IMR-90 (cell line): ENCODE data around the gene HYCC1. TPM values are rescaled to one million over a fixed set of nuclear protein-coding genes. Genes with fewer than 3 reads are reported as not detected.

Experiments
- ATAC-seq: fragments of 200-7000 bp; cut with Tn5 transposase; 2 replicates; pipeline ENCODE4 v1.9.1; 2020; ENCODE audit warnings: low read depth, mild to moderate bottlenecking, moderate library complexity
- BruUV-seq: library from RNA; stranded (reverse); fragments of 400-500 nt; replicated peaks from 2 replicates; lab custom pipeline; 2021; lab: Mats Ljungman, UMichigan
- CTCF ChIA-PET: fragments of 300-600 bp; formaldehyde crosslinking; extraction: SDS; loops from one replicate; lab custom pipeline; 2021; ENCODE audit warnings: antibody characterized with exemption; lab: Yijun Ruan, JAX
- POLR2A ChIA-PET: fragments of 300-600 bp; sonication (Branson Sonifier 250); formaldehyde crosslinking; loops from one replicate; lab custom pipeline; 2022; ENCODE audit warnings: antibody characterized with exemption; ENCODE audit not compliant: unreplicated experiment; lab: Charles Lee
- DNase-seq: peaks from one replicate; pipeline ENCODE4 v3.0.0; 2013
- H2AFZ ChIP-seq: replicated peaks from 2 replicates; pipeline ENCODE3; 2013; ENCODE audit warnings: low read length, mild to moderate bottlenecking; ENCODE audit not compliant: poor library complexity
- H2AK5ac ChIP-seq: 2 replicates; pipeline ENCODE4 v1.6.1; 2013; ENCODE audit warnings: low read depth, low read length, inconsistent platforms
- H2AK9ac ChIP-seq: replicated peaks from 2 replicates; pipeline ENCODE3; 2013; ENCODE audit warnings: mild to moderate bottlenecking, low read depth, low read length, moderate library complexity; ENCODE audit not compliant: poor library complexity
- H2BK120ac ChIP-seq: 2 replicates; pipeline ENCODE4 v1.6.1; 2013; ENCODE audit warnings: low read depth, low read length, inconsistent platforms
- H2BK15ac ChIP-seq: 3 replicates; pipeline ENCODE4 v1.6.1; 2013; ENCODE audit warnings: low read depth, low read length, inconsistent platforms
- H2BK20ac ChIP-seq: 2 replicates; pipeline ENCODE4 v1.6.1; 2013; ENCODE audit warnings: low read depth, mild to moderate bottlenecking, inconsistent platforms, low read length, moderate library complexity
- H2BK5ac ChIP-seq: 2 replicates; pipeline ENCODE4 v1.6.1; 2013; ENCODE audit warnings: mild to moderate bottlenecking, low read depth, low read length, inconsistent platforms; ENCODE audit not compliant: poor library complexity, severe bottlenecking
- H3K14ac ChIP-seq: replicated peaks from 2 replicates; pipeline ENCODE4 v1.6.1; 2013; ENCODE audit warnings: low read depth, low read length, inconsistent platforms
- H3K18ac ChIP-seq: 2 replicates; pipeline ENCODE4 v1.6.1; 2013; ENCODE audit warnings: low read depth, low read length, control low read depth
- H3K23ac ChIP-seq: 2 replicates; pipeline ENCODE4 v1.6.1; 2013; ENCODE audit warnings: low read depth, low read length, inconsistent platforms
- H3K27ac ChIP-seq: 2 replicates; pipeline ENCODE4 v1.5.1; 2013; ENCODE audit warnings: mild to moderate bottlenecking, control low read depth, low read length; ENCODE audit not compliant: insufficient read depth
- H3K27me3 ChIP-seq: 2 replicates; pipeline ENCODE4 v1.6.1; 2013; ENCODE audit warnings: low read length; ENCODE audit not compliant: control insufficient read depth, insufficient read depth
- H3K36me3 ChIP-seq: 2 replicates; pipeline ENCODE4 v1.6.1; 2013; ENCODE audit warnings: low read length, mixed read lengths; ENCODE audit not compliant: control insufficient read depth, insufficient read depth
- H3K4ac ChIP-seq: 2 replicates; pipeline ENCODE4 v1.6.1; 2013; ENCODE audit warnings: low read depth, low read length, inconsistent platforms
- H3K4me1 ChIP-seq: 2 replicates; pipeline ENCODE4 v1.6.1; 2013; ENCODE audit warnings: low read length, mixed read lengths; ENCODE audit not compliant: control insufficient read depth, insufficient read depth
- H3K4me2 ChIP-seq: 2 replicates; pipeline ENCODE4 v1.6.1; 2013; ENCODE audit warnings: low read depth, mild to moderate bottlenecking, control low read depth, low read length, moderate library complexity
- H3K4me3 ChIP-seq: 2 replicates; pipeline ENCODE4 v1.5.1; 2013; ENCODE audit warnings: low read depth, mild to moderate bottlenecking, control low read depth, low read length, moderate library complexity; ENCODE audit not compliant: insufficient read depth
- H3K56ac ChIP-seq: 2 replicates; pipeline ENCODE4 v1.6.1; 2013; ENCODE audit warnings: low read length, inconsistent platforms; ENCODE audit not compliant: insufficient read depth; ENCODE audit errors: extremely low read depth
- H3K79me1 ChIP-seq, 2 experiments: 2 replicates each; pipeline ENCODE4 v1.6.1; 2013; ENCODE audit warnings: low read length in 2 of 2, inconsistent platforms in 1 of 2, low read depth in 1 of 2
- H3K9ac ChIP-seq: 2 replicates; pipeline ENCODE4 v1.6.1; 2013; ENCODE audit warnings: low read depth, low read length, control low read depth
- H3K9me1 ChIP-seq: 2 replicates; pipeline ENCODE4 v1.6.1; 2013; ENCODE audit warnings: low read length, inconsistent platforms; ENCODE audit not compliant: insufficient read depth
- H3K9me3 ChIP-seq: 2 replicates; pipeline ENCODE4 v1.6.1; 2013; ENCODE audit warnings: low read length; ENCODE audit not compliant: control insufficient read depth, insufficient read depth
- H4K20me1 ChIP-seq: 2 replicates; pipeline ENCODE4 v1.6.1; 2013; ENCODE audit warnings: low read length, inconsistent platforms; ENCODE audit not compliant: insufficient read depth
- H4K5ac ChIP-seq: 2 replicates; pipeline ENCODE4 v1.6.1; 2013; ENCODE audit warnings: mild to moderate bottlenecking, low read depth, low read length, control low read depth
- H4K8ac ChIP-seq, 2 experiments: 2 replicates each; pipeline ENCODE4 v1.6.1; 2013; ENCODE audit warnings: low read depth in 2 of 2, low read length in 2 of 2, control low read depth in 1 of 2, inconsistent platforms in 1 of 2
- H4K91ac ChIP-seq: 2 replicates; pipeline ENCODE4 v1.6.1; 2013; ENCODE audit warnings: low read depth, low read length, inconsistent platforms; ENCODE audit not compliant: insufficient read depth
- BHLHE40 ChIP-seq: fragments of 150-350 bp; IDR thresholded peaks from 2 replicates; pipeline ENCODE4 v1.6.1; 2016; ENCODE audit warnings: mild to moderate bottlenecking, low read depth, low read length
- CEBPB ChIP-seq: IDR thresholded peaks from 2 replicates; pipeline ENCODE4 v1.6.1; 2012; ENCODE audit warnings: low read depth, low read length, improper control_type of control experiment
- CHD1 ChIP-seq: IDR thresholded peaks from 2 replicates; pipeline ENCODE4 v1.6.1; 2012; ENCODE audit warnings: low read depth, low read length, improper control_type of control experiment
- CTCF ChIP-seq: conservative IDR thresholded peaks from 2 replicates; pipeline ENCODE4 v1.5.1; 2012; ENCODE audit warnings: mild to moderate bottlenecking, low read depth, low read length, improper control_type of control experiment
- ELK1 ChIP-seq: fragments of 150-350 bp; IDR thresholded peaks from 2 replicates; pipeline ENCODE4 v1.6.1; 2016; ENCODE audit warnings: low read depth, mild to moderate bottlenecking, low read length, moderate library complexity, borderline replicate concordance
- FOS ChIP-seq: fragments of 150-350 bp; IDR thresholded peaks from 2 replicates; pipeline ENCODE4 v1.6.1; 2016; ENCODE audit warnings: low read depth, low read length
- MAFK ChIP-seq: IDR thresholded peaks from 2 replicates; pipeline ENCODE4 v1.6.1; 2012; ENCODE audit warnings: low read depth, low read length, improper control_type of control experiment
- MAZ ChIP-seq: IDR thresholded peaks from 2 replicates; pipeline ENCODE4 v1.6.1; 2012; ENCODE audit warnings: low read depth, mild to moderate bottlenecking, low read length, improper control_type of control experiment, moderate library complexity, borderline replicate concordance
- MXI1 ChIP-seq: IDR thresholded peaks from 2 replicates; pipeline ENCODE4 v1.6.1; 2012; ENCODE audit warnings: low read depth, mild to moderate bottlenecking, low read length, moderate library complexity, borderline replicate concordance
- NFE2L2 ChIP-seq: fragments of 150-350 bp; IDR thresholded peaks from 2 replicates; pipeline ENCODE4 v1.6.1; 2016; ENCODE audit warnings: low read depth, mild to moderate bottlenecking, low read length
- POLR2A ChIP-seq: IDR thresholded peaks from 2 replicates; pipeline ENCODE4 v1.6.1; 2012; ENCODE audit warnings: mild to moderate bottlenecking, low read depth, low read length
- RAD21 ChIP-seq: IDR thresholded peaks from 2 replicates; pipeline ENCODE4 v1.6.1; 2012; ENCODE audit warnings: low read length, improper control_type of control experiment
- RCOR1 ChIP-seq: IDR thresholded peaks from 2 replicates; pipeline ENCODE4 v1.6.1; 2012; ENCODE audit warnings: mild to moderate bottlenecking, low read length, improper control_type of control experiment; ENCODE audit not compliant: insufficient replicate concordance
- RFX5 ChIP-seq: IDR thresholded peaks from 2 replicates; pipeline ENCODE4 v1.8.0; 2012; ENCODE audit warnings: low read depth, mild to moderate bottlenecking, low read length, moderate library complexity
- SMC3 ChIP-seq: fragments of 150-350 bp; IDR thresholded peaks from 2 replicates; pipeline ENCODE4 v1.6.1; 2016; ENCODE audit warnings: low read depth, mild to moderate bottlenecking, antibody characterized with exemption, low read length, moderate library complexity
- USF2 ChIP-seq: fragments of 150-350 bp; IDR thresholded peaks from 2 replicates; pipeline ENCODE4 v1.6.1; 2017; ENCODE audit warnings: mild to moderate bottlenecking, antibody characterized with exemption, low read length, low read depth
- WGBS, 2 experiments: methylation state at CpG; one replicate each; pipeline versions ENCODE4 v1.1.5 to v1.1.7; 2013; ENCODE audit warnings: missing lambda C conversion rate in 2 of 2; ENCODE audit not compliant: insufficient read length in 1 of 2; ENCODE audit errors: extremely low coverage in 2 of 2; 5-methylcytosine and 5-hydroxymethylcytosine counted together
- dilution Hi-C: fragments of 300-500 bp; cut with HindIII; formaldehyde crosslinking; loops from one replicate; pipeline ENCODE4 v1.14.3; 2018; ENCODE audit warnings: low sequenced_read_pairs; ENCODE audit not compliant: unreplicated experiment
- in situ Hi-C: fragments of 300-500 bp; cut with MboI; formaldehyde crosslinking; loops from 3 replicates; pipeline ENCODE4 v1.14.3; 2019; ENCODE audit warnings: low sequenced_read_pairs, inconsistent platforms, mixed read lengths
- intact Hi-C: fragments of 100-400 bp; cut with micrococcal nuclease; formaldehyde crosslinking; loops from 2 replicates; pipeline ENCODE4 v1.10.0; 2022
- polyA plus RNA-seq, 3 experiments: library from polyadenylated mRNA; depleted of rRNA; stranded (reverse); fragments of >200 nt; gene quantifications; 2 replicates each; pipeline ENCODE4 v1.2.3, GENCODE V29; 2012; ENCODE audit warnings: low replicate concordance in 1 of 3
- total RNA-seq: library from RNA; depleted of rRNA; stranded (reverse); fragments of >200 nt; gene quantifications from 2 replicates; pipeline ENCODE4 v1.2.3, GENCODE V29; 2012

HYCC1 gene
- total and polyA plus RNA-seq, 2 of the 4 experiments (the other 2 are of a cell fraction): 44.1 to 78.3 TPM

- H3K18ac ChIP-seq: no peak overlapping the region
- no peak overlapping the region; the same call in 1 of the 2 replicates for H2BK20ac ChIP-seq
- no peak overlapping the region for H4K5ac ChIP-seq
- 0 out of 2 replicates have a peak overlapping the region, but pooled peaks have one; percentile 38 for H3K23ac ChIP-seq
- peaks cover 42% of the 10 kb centered on the region for H4K20me1 ChIP-seq
- POLR2A ChIA-PET: no interaction called here
- no peak overlapping the region for H2BK15ac ChIP-seq
- dilution Hi-C loops: no loop called here
- H3K36me3 ChIP-seq: no peaks in the 10 kb centered on the region
- peaks cover 17 to 76% of the 10 kb centered on the region in 2 experiments; a peak in 2 of 4 replicates for H3K79me1 ChIP-seq
- H3K4me2 ChIP-seq: no peak overlapping the region
- no peak overlapping the region for H3K56ac ChIP-seq
- H3K4ac ChIP-seq: no peak overlapping the region
- ATAC-seq (no peak), DNase-seq (no peak)
- H3K4me3 ChIP-seq: no peak overlapping the region
- peaks cover 12% of the 10 kb centered on the region for H3K4me1 ChIP-seq
- H3K9ac ChIP-seq: no peak overlapping the region
- 46% methylated on average over 2 of the region's 2 CpGs; no CpG with 5 or more reads in 1 of the 2 experiments for WGBS, 2 experiments
- H2AK9ac ChIP-seq: no peak overlapping the region
- H2BK120ac ChIP-seq: no peak overlapping the region
- H3K9me3 ChIP-seq: no peaks in the 10 kb centered on the region
- no peak overlapping the region for H2AK5ac ChIP-seq
- H4K8ac ChIP-seq: no peak overlapping the region
- peaks cover 12% of the 10 kb centered on the region for H3K9me1 ChIP-seq
- CTCF ChIA-PET: no interaction called here
- no peak overlapping the region for H2AFZ ChIP-seq
- no peak overlapping the region for H2BK5ac ChIP-seq
- intact Hi-C loops: no loop called here
- no peak for TF ChIP-seq SMC3
- TF ChIP-seq MAZ: no peak
- no peak for TF ChIP-seq ELK1
- TF ChIP-seq FOS: no peak
- no peak for TF ChIP-seq CEBPB
- no peak for TF ChIP-seq MXI1
- TF ChIP-seq CHD1: no peak
- no peak for TF ChIP-seq RCOR1
- TF ChIP-seq USF2: no peak
- no peak for TF ChIP-seq NFE2L2
- TF ChIP-seq CTCF: no peak
- no peak for TF ChIP-seq POLR2A
- no peak for TF ChIP-seq RAD21
- TF ChIP-seq BHLHE40: no peak
- no peak for TF ChIP-seq RFX5
- no peak for TF ChIP-seq MAFK
- H3K14ac ChIP-seq: no peak overlapping the region
- no peak overlapping the region for H3K27ac ChIP-seq
- H4K91ac ChIP-seq: no peak overlapping the region
- BruUV-seq: no TSS peak
- no peaks in the 10 kb centered on the region for H3K27me3 ChIP-seq
- in situ Hi-C loops: no loop called here
Observed at GRCh38 chr7:22998519-22998896, 15.4 kb downstream of the HYCC1 start.
